Right lobe of liver (tissue), 6 donors: ENCODE measurements around the gene KIR2DL3. TPM values are rescaled to one million over a fixed set of nuclear protein-coding genes. Genes with fewer than 3 reads are reported as not detected.
"Not testable (repeated sequence)": the region's sequence is repeated elsewhere in the genome, so short reads cannot be mapped to it uniquely, and the experiment has no call there.

Source experiments
- ATAC-seq, 4 donors: fragments of 200-7000 bp; cut with Tn5 transposase; one replicate each; pipeline ENCODE4 v1.9.1; 2020; ENCODE audit warnings: mild to moderate bottlenecking in 4 of 4, moderate library complexity in 4 of 4
- DNase-seq, 3 donors: peaks; one replicate each; pipeline ENCODE4 v3.0.0-alpha.2; 2020
- H3K27ac ChIP-seq, 3 donors: fragments of 200-600 bp; one replicate each; pipeline ENCODE4 v1.8.0; 2022
- H3K27me3 ChIP-seq, 2 donors: fragments of 200-600 bp; one replicate each; pipeline ENCODE4 v1.8.0; 2022
- H3K36me3 ChIP-seq, 4 donors: fragments of 200-600 bp; sonication (generic) in 1 of 4; one replicate each; pipeline versions ENCODE4 v1.5.1 to v1.8.0; 2017 to 2022; ENCODE audit warnings: control low read depth in 1 of 4
- H3K4me1 ChIP-seq, 4 donors: fragments of 200-600 bp; sonication (generic) in 1 of 4; one replicate each; pipeline versions ENCODE4 v1.5.1 to v1.8.0; 2017 to 2022; ENCODE audit warnings: control low read depth in 1 of 4
- H3K4me3 ChIP-seq, 3 donors: fragments of 200-600 bp; one replicate each; pipeline ENCODE4 v1.8.0; 2022
- H3K9me3 ChIP-seq, 4 donors: fragments of 200-600 bp; sonication (generic) in 1 of 4; one replicate each; pipeline versions ENCODE4 v1.5.1 to v1.8.0; 2017 to 2022; ENCODE audit warnings: control low read depth in 1 of 4
- POLR2A ChIP-seq: fragments of 450-650 bp; IDR thresholded peaks from one replicate; pipeline ENCODE4 v1.6.1; 2017; ENCODE audit warnings: antibody characterized with exemption, mild to moderate bottlenecking
- WGBS: methylation state at CpG from one replicate; pipeline ENCODE4 v1.1.6; 2018; ENCODE audit warnings: low coverage, low lambda C conversion rate; ENCODE audit not compliant: insufficient coverage; ENCODE audit errors: missing lambda C conversion rate; 5-methylcytosine and 5-hydroxymethylcytosine counted together
- intact Hi-C, 2 donors: fragments of 100-400 bp; cut with DNase I; formaldehyde crosslinking; loops; one replicate each; pipeline versions ENCODE4 v1.11.2 to v1.14.1; 2022
- small RNA-seq, 2 experiments: library from RNA; depleted of rRNA; stranded (forward); fragments of <200 nt; gene quantifications; one replicate each; pipeline ENCODE3, GENCODE V24; 2016
- total RNA-seq, 6 experiments: library from RNA; depleted of rRNA in 2 of 6; stranded (reverse); fragments of >200 nt in 2 of 6; fragmentation: NEBNext Ultra II Directional in 3 of 6; extraction: Animal tissue kit (Norgen Biotek cat#: 25700) in 3 of 6; gene quantifications; one replicate each; pipeline versions ENCODE4 v1.1.0 to v1.2.4, GENCODE V29; 2016 to 2023
- TF ChIP-seq, protein P1 (sequence below), 4 donors: fragments of 200-600 bp in 3 of 4; fragments of 450-650 bp in 1 of 4; IDR thresholded peaks; one replicate each; pipeline versions ENCODE4 v1.5.1 to v1.8.0; 2016 to 2022; ENCODE audit warnings: antibody characterized with exemption in 4 of 4, mild to moderate bottlenecking in 2 of 4
- donor health status: DM: no; HTN: yes; CAD: no.
- donor health status: DM: no; HTN: no; CAD: no.
- donor health status: DM: no; HTN: no; CAD: no.
- donor health status: DM: no; HTN: yes; CAD: no.
- donor health status: DM: no; HTN: yes; CAD: no.

The KIR2DL3 gene
- total RNA-seq, 6 experiments from 2014 or later = not detected

DNA sequence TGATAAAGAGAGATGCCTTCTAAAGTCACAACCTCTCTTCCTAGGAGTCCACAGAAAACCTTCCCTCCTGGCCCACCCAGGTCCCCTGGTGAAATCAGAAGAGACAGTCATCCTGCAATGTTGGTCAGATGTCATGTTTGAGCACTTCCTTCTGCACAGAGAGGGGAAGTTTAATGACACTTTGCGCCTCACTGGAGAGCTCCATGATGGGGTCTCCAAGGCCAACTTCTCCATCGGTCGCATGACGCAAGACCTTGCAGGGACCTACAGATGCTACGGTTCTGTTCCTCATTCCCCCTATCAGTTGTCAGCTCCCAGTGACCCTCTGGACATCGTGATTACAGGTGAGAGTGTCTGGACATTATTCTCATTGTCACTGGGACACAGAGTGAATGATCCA is 49.8 kb downstream of the KIR2DL3 start:
- ATAC-seq, H3K27me3 ChIP-seq, H3K4me3 ChIP-seq, DNase-seq, H3K36me3 ChIP-seq, H3K4me1 ChIP-seq, H3K27ac ChIP-seq, intact Hi-C loops, H3K9me3 ChIP-seq: not testable (repeated sequence)
- 53% methylated on average over 4 of the region's 6 CpGs for WGBS

DNA sequence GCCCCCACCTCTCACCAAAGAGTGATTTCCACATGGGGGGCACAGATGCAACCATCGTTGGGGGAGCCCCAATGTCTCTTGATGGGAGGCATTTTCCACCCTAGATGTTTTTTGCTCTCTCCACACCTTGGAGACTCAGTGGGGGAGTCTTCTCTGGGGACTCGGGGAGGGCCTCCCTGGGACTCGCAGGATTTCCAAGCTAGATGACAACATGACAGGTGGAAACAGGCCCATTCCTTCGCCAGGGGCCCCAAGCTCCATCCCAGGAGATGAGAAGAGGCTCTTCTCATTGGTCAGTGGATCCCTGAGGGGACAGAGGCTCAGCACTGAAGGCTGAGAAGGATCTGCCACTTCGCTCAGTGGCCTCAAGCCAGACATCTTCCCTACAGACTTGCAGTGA is 52.4 kb downstream of the KIR2DL3 start:
- Histone ChIP-seq H3K27ac (no peak overlapping the region), H3K27me3 (no peaks in the 10 kb centered on the region), H3K4me3 (no peak overlapping the region), H3K9me3 (no peaks in the 10 kb centered on the region), H3K36me3 (no peaks in the 10 kb centered on the region), H3K4me1 (no peaks in the 10 kb centered on the region)
- intact Hi-C loops = no loop called here
- ATAC-seq (no peak), DNase-seq (no peak)
- no peak for TF ChIP-seq POLR2A
- TF ChIP-seq, protein P1, sequence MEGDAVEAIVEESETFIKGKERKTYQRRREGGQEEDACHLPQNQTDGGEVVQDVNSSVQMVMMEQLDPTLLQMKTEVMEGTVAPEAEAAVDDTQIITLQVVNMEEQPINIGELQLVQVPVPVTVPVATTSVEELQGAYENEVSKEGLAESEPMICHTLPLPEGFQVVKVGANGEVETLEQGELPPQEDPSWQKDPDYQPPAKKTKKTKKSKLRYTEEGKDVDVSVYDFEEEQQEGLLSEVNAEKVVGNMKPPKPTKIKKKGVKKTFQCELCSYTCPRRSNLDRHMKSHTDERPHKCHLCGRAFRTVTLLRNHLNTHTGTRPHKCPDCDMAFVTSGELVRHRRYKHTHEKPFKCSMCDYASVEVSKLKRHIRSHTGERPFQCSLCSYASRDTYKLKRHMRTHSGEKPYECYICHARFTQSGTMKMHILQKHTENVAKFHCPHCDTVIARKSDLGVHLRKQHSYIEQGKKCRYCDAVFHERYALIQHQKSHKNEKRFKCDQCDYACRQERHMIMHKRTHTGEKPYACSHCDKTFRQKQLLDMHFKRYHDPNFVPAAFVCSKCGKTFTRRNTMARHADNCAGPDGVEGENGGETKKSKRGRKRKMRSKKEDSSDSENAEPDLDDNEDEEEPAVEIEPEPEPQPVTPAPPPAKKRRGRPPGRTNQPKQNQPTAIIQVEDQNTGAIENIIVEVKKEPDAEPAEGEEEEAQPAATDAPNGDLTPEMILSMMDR (IDR thresholded peaks at IDR 0.05) = no peak
- no CpG with 5 or more reads among the region's 5 CpGs for WGBS

DNA sequence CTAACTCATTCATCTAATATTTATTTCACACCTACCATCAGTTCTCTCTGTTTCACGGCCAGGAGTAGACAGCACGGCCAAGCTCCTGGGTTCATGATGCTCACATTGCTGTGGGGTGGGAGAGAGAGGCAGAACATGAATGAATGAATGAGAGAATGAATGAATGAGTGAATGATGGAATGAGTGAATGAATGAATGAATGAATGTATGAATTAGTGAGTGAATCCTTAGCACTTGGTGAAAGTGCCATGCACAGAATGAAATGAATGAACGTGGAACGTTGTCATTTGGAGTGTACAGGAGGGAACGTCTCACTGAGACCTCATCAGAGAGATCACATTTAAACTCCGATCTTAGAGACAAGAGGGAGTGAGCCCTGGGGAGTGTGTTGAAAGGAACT is 53.2 kb downstream of the KIR2DL3 start:
- no peaks in the 10 kb centered on the region for H3K9me3 ChIP-seq
- no peaks in the 10 kb centered on the region for H3K36me3 ChIP-seq
- WGBS = 65% methylated on average over 6 of the region's 6 CpGs
- DNase-seq = no peak
- intact Hi-C loops = no loop called here
- H3K27me3 ChIP-seq = no peaks in the 10 kb centered on the region
- H3K27ac ChIP-seq = no peak overlapping the region
- TF ChIP-seq POLR2A = no peak
- TF ChIP-seq, protein P1 (IDR thresholded peaks at IDR 0.05) = no peak
- H3K4me3 ChIP-seq = no peak overlapping the region
- no peak for ATAC-seq
- H3K4me1 ChIP-seq = no peaks in the 10 kb centered on the region

DNA sequence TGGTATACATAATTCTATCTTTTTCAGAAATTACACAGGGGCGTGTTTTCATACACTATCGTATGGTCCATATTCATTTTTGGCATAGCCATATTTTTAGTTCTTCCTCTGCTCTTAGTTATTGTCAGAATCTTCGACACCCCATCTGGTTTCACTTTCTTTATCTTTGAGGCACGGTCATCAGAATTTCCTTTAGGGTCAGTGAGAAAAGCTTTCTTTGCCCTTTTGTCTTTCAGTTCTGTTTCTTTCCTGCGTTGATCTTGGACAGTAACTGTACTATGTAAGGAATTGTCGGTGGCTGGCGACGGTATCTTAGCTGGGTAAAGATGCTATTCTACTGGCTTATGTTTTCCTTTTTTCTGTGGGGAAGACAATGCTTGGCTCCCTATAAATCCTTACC is 54.5 kb downstream of the KIR2DL3 start:
- no peak for DNase-seq
- H3K27me3 ChIP-seq = no peaks in the 10 kb centered on the region
- H3K4me1 ChIP-seq = no peaks in the 10 kb centered on the region
- 28% methylated on average over 8 of the region's 8 CpGs for WGBS
- peak overlapping the region in 1 of 3 donors; percentile 21 for H3K4me3 ChIP-seq
- H3K9me3 ChIP-seq = no peaks in the 10 kb centered on the region
- TF ChIP-seq, protein P1 (IDR thresholded peaks at IDR 0.05) = no peak
- no peak for TF ChIP-seq POLR2A
- H3K36me3 ChIP-seq = no peaks in the 10 kb centered on the region
- ATAC-seq = peak; percentile 57 to 74 (median 70)
- intact Hi-C loops = no loop called here
- H3K27ac ChIP-seq = peak overlapping the region in 2 of 3 donors; percentile 9 to 21

DNA sequence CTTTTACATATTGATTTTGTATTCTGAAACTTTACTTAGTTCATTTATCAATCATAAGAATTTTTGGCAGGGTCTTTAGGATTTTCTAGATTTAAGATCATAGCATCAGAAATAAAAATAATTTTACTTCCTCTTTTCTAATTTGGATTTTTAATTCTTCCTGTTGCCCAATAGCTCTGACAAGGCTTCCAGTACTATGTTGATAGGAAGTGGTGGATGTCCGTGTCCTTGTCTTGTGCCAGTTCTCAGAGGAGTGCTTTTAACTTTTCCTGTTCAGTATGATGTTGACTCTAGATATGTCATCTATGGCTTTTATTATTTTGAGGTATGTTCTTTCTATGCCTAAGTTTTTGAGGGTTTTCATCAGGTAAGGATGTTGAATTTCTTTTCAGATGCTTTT is 57.4 kb downstream of the KIR2DL3 start:
- intact Hi-C loops = no loop called here
- no peak for DNase-seq
- peak; percentile 35 to 47 (median 39) for ATAC-seq
- H3K27me3 ChIP-seq = no peaks in the 10 kb centered on the region
- no peaks in the 10 kb centered on the region for H3K9me3 ChIP-seq
- WGBS = 0% methylated on average over 1 of the region's 1 CpG
- no peak overlapping the region for H3K4me3 ChIP-seq
- no peaks in the 10 kb centered on the region for H3K36me3 ChIP-seq
- H3K27ac ChIP-seq = no peak overlapping the region
- H3K4me1 ChIP-seq = no peaks in the 10 kb centered on the region
- TF ChIP-seq, protein P1 (IDR thresholded peaks at IDR 0.05) = no peak
- TF ChIP-seq POLR2A = no peak

Small RNAs within 50 kb of the gene (small RNA-seq; reads per million reads assigned to genes)
- gene AC245128.2 (0 reads per million in 2 experiments), gene KIR3DP1 (0 reads per million in 2 experiments)

Other genes starting within 250 kb of the KIR2DL3 start
- under 1 TPM in 1 of 6 experiments, not detected in 5; 0.38 TPM for gene LAIR2, start 235.7 kb upstream of the KIR2DL3 start, total RNA-seq
- gene LILRA2, start 164.7 kb upstream of the KIR2DL3 start, total RNA-seq = 1 to 10 TPM; 1.4 to 8.3 (median 2.4) TPM
- gene LILRA1, start 144.9 kb upstream of the KIR2DL3 start, total RNA-seq = 1 to 10 TPM in 3 of 6 experiments, under 1 TPM in 3; 0.62 to 2.7 (median 1.0) TPM
- 10 to 100 TPM in 1 of 6 experiments, 1 to 10 TPM in 5; 1.7 to 21.9 (median 4.1) TPM for gene LILRB1, start 108.0 kb upstream of the KIR2DL3 start, total RNA-seq
- gene LILRB4, start 75.5 kb upstream of the KIR2DL3 start, total RNA-seq = 1 to 10 TPM; 1.9 to 9.5 (median 2.5) TPM
- gene KIR3DL3, start 14.1 kb upstream of the KIR2DL3 start, total RNA-seq = not detected
- gene KIR2DL1, start 31.3 kb downstream of the KIR2DL3 start, total RNA-seq = under 1 TPM in 1 of 6 experiments, not detected in 5; 0.18 TPM
- under 1 TPM in 1 of 6 experiments, not detected in 5; 0.56 TPM for gene KIR2DL4, start 65.1 kb downstream of the KIR2DL3 start, total RNA-seq
- gene KIR3DL1, start 78.0 kb downstream of the KIR2DL3 start, total RNA-seq = under 1 TPM in 1 of 6 experiments, not detected in 5; 0.12 TPM
- gene KIR2DS4, start 94.2 kb downstream of the KIR2DL3 start, total RNA-seq = under 1 TPM in 1 of 6 experiments, not detected in 5; 0.18 TPM
- gene KIR3DL2, start 111.9 kb downstream of the KIR2DL3 start, total RNA-seq = not detected
- gene FCAR, start 135.7 kb downstream of the KIR2DL3 start, total RNA-seq = under 1 TPM in 5 of 6 experiments, not detected in 1; 0.22 to 0.73 (median 0.61) TPM
- under 1 TPM in 3 of 6 experiments, not detected in 3; 0.22 to 0.93 (median 0.58) TPM for gene NCR1, start 167.6 kb downstream of the KIR2DL3 start, total RNA-seq
- not detected for gene NLRP7, start 209.0 kb downstream of the KIR2DL3 start, total RNA-seq
- under 1 TPM in 5 of 6 experiments, not detected in 1; 0.18 to 0.81 (median 0.42) TPM for gene NLRP2, start 227.9 kb downstream of the KIR2DL3 start, total RNA-seq